ENCODE results near the gene ANTXR1.

The ANTXR1 gene

GRCh38 chr2:69100220-69100723 lies 87.3 kb downstream of the ANTXR1 start:
- no peak for DNase-seq

- DNase-seq, result no peak
Observed at GRCh38 chr2:69102041-69102593, 89.1 kb downstream of the ANTXR1 start.

GRCh38 chr2:69103419-69103818 lies 90.4 kb downstream of the ANTXR1 start:
- no peak for DNase-seq

- no peak for DNase-seq
Observed at GRCh38 chr2:69104261-69104660, 91.3 kb downstream of the ANTXR1 start.

GRCh38 chr2:69109255-69109654 lies 96.3 kb downstream of the ANTXR1 start:
- no peak for DNase-seq

- no peak for DNase-seq
Observed at GRCh38 chr2:69111076-69111475, 98.1 kb downstream of the ANTXR1 start.

- DNase-seq, result no peak
Observed at GRCh38 chr2:69113627-69114026, 100.6 kb downstream of the ANTXR1 start.

GRCh38 chr2:69114534-69114933 lies 101.6 kb downstream of the ANTXR1 start:
- DNase-seq, result no peak

GRCh38 chr2:69116438-69116837 lies 103.5 kb downstream of the ANTXR1 start:
- no peak for DNase-seq

GRCh38 chr2:69118609-69119008 lies 105.6 kb downstream of the ANTXR1 start:
- DNase-seq, result no peak

- DNase-seq, result no peak
Observed at GRCh38 chr2:69119104-69119894, 106.3 kb downstream of the ANTXR1 start.

GRCh38 chr2:69122271-69122670 lies 109.3 kb downstream of the ANTXR1 start:
- no peak for DNase-seq

- no peak for DNase-seq
Observed at GRCh38 chr2:69123182-69123581, 110.2 kb downstream of the ANTXR1 start.

- DNase-seq, result no peak
Observed at GRCh38 chr2:69124343-69124742, 111.4 kb downstream of the ANTXR1 start.

- no peak for DNase-seq
Observed at GRCh38 chr2:69125816-69126215, 112.8 kb downstream of the ANTXR1 start.

- DNase-seq, result no peak
Observed at GRCh38 chr2:69126341-69126740, 113.4 kb downstream of the ANTXR1 start.

- DNase-seq, result no peak
Observed at GRCh38 chr2:69131452-69131851, 118.5 kb downstream of the ANTXR1 start.

GRCh38 chr2:69131983-69132675 lies 119.2 kb downstream of the ANTXR1 start:
- DNase-seq, result no peak

GRCh38 chr2:69132960-69133590 lies 120.1 kb downstream of the ANTXR1 start:
- no peak for DNase-seq

- DNase-seq, result no peak
Observed at GRCh38 chr2:69133898-69134297, 120.9 kb downstream of the ANTXR1 start.

GRCh38 chr2:69134306-69134945 lies 121.4 kb downstream of the ANTXR1 start:
- DNase-seq, result no peak

GRCh38 chr2:69138247-69138772 lies 125.3 kb downstream of the ANTXR1 start:
- DNase-seq, result no peak

Measured in NCI-H146 (cell line).